HEK293 (cell line): ENCODE results near the gene HTR6.

Source experiments
- CTCF ChIA-PET: fragments of 350-600 bp; formaldehyde crosslinking; extraction: SDS; loops from one replicate; lab custom pipeline; 2021; ENCODE audit warnings: antibody characterized with exemption; lab: Yijun Ruan, JAX
- POLR2A ChIA-PET: fragments of 300-600 bp; formaldehyde crosslinking; extraction: SDS; loops from one replicate; lab custom pipeline; 2020; ENCODE audit warnings: antibody characterized with exemption, inconsistent platforms; lab: Yijun Ruan, JAX
- H3K27ac ChIP-seq: fragments of 200-500 bp; sonication (Bioruptor generic); 2 replicates; pipeline ENCODE4 v1.5.1; 2014; ENCODE audit warnings: low read depth, low read length, control low read depth, inconsistent platforms; ENCODE audit errors: extremely low read depth
- H3K36me3 ChIP-seq, 2 experiments: fragments of 200-500 bp in 1 of 2; sonication (Bioruptor generic) in 1 of 2; 1 replicate in 1 of 2; 2 replicates in 1 of 2; pipeline ENCODE4 v1.5.1; 2014 to 2017; ENCODE audit warnings: inconsistent platforms in 2 of 2, low read length in 2 of 2; ENCODE audit not compliant: control insufficient read depth in 2 of 2, insufficient read depth in 1 of 2
- H3K4me1 ChIP-seq: fragments of 200-500 bp; sonication (Bioruptor generic); 2 replicates; pipeline ENCODE4 v1.5.1; 2014; ENCODE audit warnings: mild to moderate bottlenecking, low read length, inconsistent platforms; ENCODE audit not compliant: control insufficient read depth, insufficient read depth
- H3K4me3 ChIP-seq: 2 replicates; pipeline ENCODE4 v1.5.1; 2011; ENCODE audit warnings: low read depth, mild to moderate bottlenecking, control low read depth, low read length, moderate library complexity
- H3K9me3 ChIP-seq: fragments of 200-500 bp; sonication (Bioruptor generic); 2 replicates; pipeline ENCODE4 v1.5.1; 2014; ENCODE audit warnings: low read depth, low read length, inconsistent platforms; ENCODE audit not compliant: control insufficient read depth, insufficient read depth
- GLIS1 ChIP-seq: fragments of 450-650 bp; formaldehyde crosslinking; IDR thresholded peaks from 2 replicates; pipeline ENCODE4 v1.5.1; 2016; ENCODE audit warnings: missing biosample characterization, missing genetic modification characterization
- HOXA7 ChIP-seq: sonication (generic); formaldehyde crosslinking; IDR thresholded peaks from 2 replicates; pipeline ENCODE4 v1.8.1; 2022; ENCODE audit warnings: missing genetic modification reagents, borderline replicate concordance
- HOXC10 ChIP-seq: sonication (generic); formaldehyde crosslinking; IDR thresholded peaks from 2 replicates; pipeline ENCODE4 v1.8.1; 2023; ENCODE audit warnings: mild to moderate bottlenecking, missing genetic modification reagents
- KLF17 ChIP-seq: fragments of 450-650 bp; formaldehyde crosslinking; IDR thresholded peaks from 2 replicates; pipeline ENCODE4 v1.5.1; 2016; ENCODE audit warnings: missing biosample characterization, missing genetic modification characterization
- SP2 ChIP-seq: fragments of 450-650 bp; formaldehyde crosslinking; IDR thresholded peaks from 2 replicates; pipeline ENCODE4 v1.5.1; 2016; ENCODE audit warnings: missing biosample characterization, missing genetic modification characterization
- SP3 ChIP-seq: fragments of 450-650 bp; formaldehyde crosslinking; IDR thresholded peaks from 2 replicates; pipeline ENCODE4 v1.5.1; 2016; ENCODE audit warnings: missing biosample characterization, missing genetic modification characterization
- ZIC2 ChIP-seq: fragments of 450-650 bp; formaldehyde crosslinking; IDR thresholded peaks from 2 replicates; pipeline ENCODE4 v1.5.1; 2016; ENCODE audit warnings: missing biosample characterization, missing genetic modification characterization
- ZNF121 ChIP-seq: fragments of 450-650 bp; formaldehyde crosslinking; IDR thresholded peaks from 2 replicates; pipeline ENCODE4 v1.5.1; 2016; ENCODE audit warnings: missing biosample characterization, missing genetic modification characterization
- ZNF16 ChIP-seq: fragments of 450-650 bp; formaldehyde crosslinking; IDR thresholded peaks from 2 replicates; pipeline ENCODE4 v1.5.1; 2016; ENCODE audit warnings: low read depth, missing biosample characterization, missing genetic modification characterization
- ZNF274 ChIP-seq, 2 experiments: fragments of 200-500 bp in 1 of 2; fragments of 450-650 bp in 1 of 2; sonication (Bioruptor generic) in 1 of 2; formaldehyde crosslinking in 1 of 2; IDR thresholded peaks; 2 replicates each; pipeline versions ENCODE4 v1.5.1 to v1.6.1; 2014 to 2016; ENCODE audit warnings: borderline replicate concordance in 1 of 2, inconsistent platforms in 1 of 2, low read length in 1 of 2, missing biosample characterization in 1 of 2, missing genetic modification characterization in 1 of 2
- ZNF416 ChIP-seq: fragments of 450-650 bp; formaldehyde crosslinking; IDR thresholded peaks from 2 replicates; pipeline ENCODE4 v1.5.1; 2016; ENCODE audit warnings: missing biosample characterization, missing genetic modification characterization
- ZNF521 ChIP-seq: fragments of 450-650 bp; formaldehyde crosslinking; IDR thresholded peaks from 2 replicates; pipeline ENCODE4 v1.5.1; 2017; ENCODE audit warnings: missing biosample characterization, mild to moderate bottlenecking, missing genetic modification characterization
- ZNF571 ChIP-seq: fragments of 450-650 bp; formaldehyde crosslinking; IDR thresholded peaks from 2 replicates; pipeline ENCODE4 v1.5.0; 2017; ENCODE audit warnings: missing biosample characterization, missing genetic modification characterization
- ZNF596 ChIP-seq: fragments of 450-650 bp; IDR thresholded peaks from 2 replicates; pipeline ENCODE4 v1.5.0; 2018; ENCODE audit warnings: missing biosample characterization, mild to moderate bottlenecking, missing genetic modification characterization, moderate library complexity
- ZNF629 ChIP-seq: fragments of 450-650 bp; formaldehyde crosslinking; IDR thresholded peaks from 2 replicates; pipeline ENCODE4 v1.5.1; 2017; ENCODE audit warnings: missing biosample characterization, missing genetic modification characterization
- ZNF692 ChIP-seq: fragments of 450-650 bp; formaldehyde crosslinking; IDR thresholded peaks from 2 replicates; pipeline ENCODE4 v1.5.1; 2016; ENCODE audit warnings: missing biosample characterization, missing genetic modification characterization
- ZSCAN18 ChIP-seq: fragments of 450-650 bp; formaldehyde crosslinking; IDR thresholded peaks from 2 replicates; pipeline ENCODE4 v1.5.1; 2016; ENCODE audit warnings: missing biosample characterization, missing genetic modification characterization
- TF ChIP-seq, protein P1 (sequence below): fragments of 450-650 bp; IDR thresholded peaks from 2 replicates; pipeline ENCODE4 v1.5.1; 2018; ENCODE audit warnings: missing biosample characterization, mild to moderate bottlenecking, missing genetic modification characterization
- TF ChIP-seq, protein P2 (sequence below): fragments of 450-650 bp; formaldehyde crosslinking; optimal IDR thresholded peaks from 2 replicates; pipeline ENCODE3; 2016; ENCODE audit warnings: missing biosample characterization, mild to moderate bottlenecking, missing genetic modification characterization

HTR6 gene

DNA sequence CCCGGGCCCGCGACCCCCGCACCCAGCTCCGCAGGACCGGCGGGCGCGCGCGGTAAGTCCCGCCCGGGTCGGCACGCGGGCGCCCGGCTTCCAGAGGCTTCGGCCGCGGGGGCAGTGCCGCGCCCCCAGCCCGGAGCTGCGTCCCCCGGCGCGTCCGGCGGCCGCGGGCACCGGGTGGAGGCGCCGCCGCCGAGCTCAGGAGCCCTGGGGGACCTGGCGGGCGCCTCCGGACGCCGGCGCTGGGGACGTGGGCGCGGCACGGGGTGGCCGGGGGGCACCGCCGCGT, 20.3 kb upstream of the HTR6 start:
- Histone ChIP-seq H3K27ac (peak overlapping the region; percentile 62; the same call in 1 of the 2 replicates), H3K4me1 (peaks cover 3% of the 10 kb centered on the region; the same call in 1 of the 2 replicates), H3K36me3 (no peaks in the 10 kb centered on the region), H3K9me3 (no peaks in the 10 kb centered on the region), H3K4me3 (peak overlapping the region; percentile 60)
- TF ChIP-seq SP2 (no peak), HOXA7 (no peak), ZNF274 (IDR thresholded peaks at IDR 0.05; ENCODE audit: low read length) (no peak), ZNF274 (tag by site-specific recombination; IDR thresholded peaks at IDR 0.05; ENCODE audit: borderline replicate concordance) (no peak), ZNF596 (tag by site-specific recombination) (no peak), HOXC10 (CRISPR knock-in tag) (no peak), SP3 (tag by site-specific recombination) (no peak), GLIS1 (tag by site-specific recombination) (no peak), ZNF416 (tag by site-specific recombination) (no peak), ZIC2 (tag by site-specific recombination) (no peak), ZNF571 (tag by site-specific recombination) (no peak), ZNF521 (tag by site-specific recombination) (no peak), ZNF692 (tag by site-specific recombination) (no peak), KLF17 (tag by site-specific recombination) (no peak), ZNF629 (no peak), ZSCAN18 (no peak), ZNF16 (no peak), ZNF121 (tag by site-specific recombination) (no peak)
- TF ChIP-seq, protein P1, sequence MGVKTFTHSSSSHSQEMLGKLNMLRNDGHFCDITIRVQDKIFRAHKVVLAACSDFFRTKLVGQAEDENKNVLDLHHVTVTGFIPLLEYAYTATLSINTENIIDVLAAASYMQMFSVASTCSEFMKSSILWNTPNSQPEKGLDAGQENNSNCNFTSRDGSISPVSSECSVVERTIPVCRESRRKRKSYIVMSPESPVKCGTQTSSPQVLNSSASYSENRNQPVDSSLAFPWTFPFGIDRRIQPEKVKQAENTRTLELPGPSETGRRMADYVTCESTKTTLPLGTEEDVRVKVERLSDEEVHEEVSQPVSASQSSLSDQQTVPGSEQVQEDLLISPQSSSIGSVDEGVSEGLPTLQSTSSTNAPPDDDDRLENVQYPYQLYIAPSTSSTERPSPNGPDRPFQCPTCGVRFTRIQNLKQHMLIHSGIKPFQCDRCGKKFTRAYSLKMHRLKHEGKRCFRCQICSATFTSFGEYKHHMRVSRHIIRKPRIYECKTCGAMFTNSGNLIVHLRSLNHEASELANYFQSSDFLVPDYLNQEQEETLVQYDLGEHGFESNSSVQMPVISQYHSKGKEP (tag by site-specific recombination): no peak
- TF ChIP-seq, protein P2, sequence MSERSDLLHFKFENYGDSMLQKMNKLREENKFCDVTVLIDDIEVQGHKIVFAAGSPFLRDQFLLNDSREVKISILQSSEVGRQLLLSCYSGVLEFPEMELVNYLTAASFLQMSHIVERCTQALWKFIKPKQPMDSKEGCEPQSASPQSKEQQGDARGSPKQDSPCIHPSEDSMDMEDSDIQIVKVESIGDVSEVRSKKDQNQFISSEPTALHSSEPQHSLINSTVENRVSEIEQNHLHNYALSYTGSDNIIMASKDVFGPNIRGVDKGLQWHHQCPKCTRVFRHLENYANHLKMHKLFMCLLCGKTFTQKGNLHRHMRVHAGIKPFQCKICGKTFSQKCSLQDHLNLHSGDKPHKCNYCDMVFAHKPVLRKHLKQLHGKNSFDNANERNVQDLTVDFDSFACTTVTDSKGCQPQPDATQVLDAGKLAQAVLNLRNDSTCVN (tag by site-specific recombination): no peak
- CTCF ChIA-PET: interaction anchor here (0.6 kb wide), 2 partner anchors 129 to 593 kb away, joined by 3 to 4 read pairs; no protein-coding TSS in a partner anchor
- POLR2A ChIA-PET: no interaction called here
